GM06990 (cell line): ENCODE results near the gene SORL1.
A peak's percentile ranks its signal among the peaks of the same experiment; 100 is the strongest.
"Not testable (repeated sequence)": the region's sequence is repeated elsewhere in the genome, so short reads cannot be mapped to it uniquely, and the experiment has no call there.

Experiments
- DNase-seq: peaks from one replicate; pipeline ENCODE4 v3.0.0-alpha.2; 2011; ENCODE audit not compliant: insufficient read length; ENCODE audit errors: extremely low read depth
- H3K27me3 ChIP-seq: replicated peaks from 2 replicates; pipeline ENCODE4 v1.6.0; 2011; ENCODE audit warnings: low read length; ENCODE audit not compliant: control insufficient read depth, insufficient read depth
- H3K36me3 ChIP-seq: 2 replicates; pipeline ENCODE4 v1.5.1; 2011; ENCODE audit warnings: low read length; ENCODE audit not compliant: control insufficient read depth, insufficient read depth
- H3K4me3 ChIP-seq: replicated peaks from 2 replicates; pipeline ENCODE4 v1.5.1; 2011; ENCODE audit warnings: low read depth, mild to moderate bottlenecking, control low read depth, low read length
- CTCF ChIP-seq: IDR thresholded peaks from 2 replicates; pipeline ENCODE4 v1.5.1; 2011; ENCODE audit warnings: low read length, control low read depth, mild to moderate bottlenecking, inconsistent platforms; ENCODE audit not compliant: insufficient read depth, poor library complexity, severe bottlenecking

Gene SORL1

GRCh38 chr11:121479698-121480238 is 27.7 kb downstream of the SORL1 start:
- TF ChIP-seq CTCF: no peak
- Histone ChIP-seq H3K36me3 (peaks cover 13% of the 10 kb centered on the region), H3K4me3 (no peak overlapping the region), H3K27me3 (no peaks in the 10 kb centered on the region)
- no peak for DNase-seq

- not testable (repeated sequence) for H3K27me3 ChIP-seq
- peak; percentile 70 for DNase-seq
- H3K36me3 ChIP-seq: peaks cover 20% of the 10 kb centered on the region
Observed at GRCh38 chr11:121481484-121482230, 29.5 kb downstream of the SORL1 start.

GRCh38 chr11:121482231-121483129 is 30.4 kb downstream of the SORL1 start:
- Histone ChIP-seq H3K4me3 (peak overlapping the region; percentile 64), H3K27me3 (no peaks in the 10 kb centered on the region), H3K36me3 (peaks cover 26% of the 10 kb centered on the region)
- peak; percentile 55 for DNase-seq
- TF ChIP-seq CTCF: no peak

More at GRCh38 chr11:121481484-121482230, 29.5 kb downstream of the SORL1 start:
- peak overlapping the region; percentile 64 for H3K4me3 ChIP-seq

- no peak for TF ChIP-seq CTCF
- no peak overlapping the region for H3K4me3 ChIP-seq
- H3K27me3 ChIP-seq: no peaks in the 10 kb centered on the region
- peaks cover 27% of the 10 kb centered on the region for H3K36me3 ChIP-seq
- DNase-seq: no peak
Observed at GRCh38 chr11:121483805-121484480, 31.8 kb downstream of the SORL1 start.

- no peak for TF ChIP-seq CTCF
- Histone ChIP-seq H3K27me3 (no peaks in the 10 kb centered on the region), H3K4me3 (no peak overlapping the region), H3K36me3 (peaks cover 29% of the 10 kb centered on the region)
- no peak for DNase-seq
Observed at GRCh38 chr11:121485216-121485615, 33.1 kb downstream of the SORL1 start.
